Measurements from ENCODE around the gene DHDH. TPM values are rescaled to one million over a fixed set of nuclear protein-coding genes. Genes with fewer than 3 reads are reported as not detected.
A peak's percentile ranks its signal among the peaks of the same experiment; 100 is the strongest.
"Not testable (repeated sequence)": the region's sequence is repeated elsewhere in the genome, so short reads cannot be mapped to it uniquely, and the experiment has no call there.

The DHDH gene
- total RNA-seq, 2 experiments from 2014 or later = not detected

GRCh38 chr19:48887861-48888612, 45.5 kb upstream of the DHDH start:
- Histone ChIP-seq H4K20me1 (ENCODE audit: insufficient read depth, low read length) (no peaks in the 10 kb centered on the region), H3K9me2 (ENCODE audit: insufficient read depth, low read length) (no peaks in the 10 kb centered on the region), H3K4me3 (ENCODE audit: low read depth, low read length, poor library complexity, severe bottlenecking) (no peak overlapping the region), H3K79me2 (ENCODE audit: insufficient read depth, low read depth, low read length) (no peaks in the 10 kb centered on the region), H3K27ac (ENCODE audit: low read depth, low read length, poor library complexity, severe bottlenecking) (no peak overlapping the region), H3K36me3 (ENCODE audit: insufficient read depth, low read length) (no peaks in the 10 kb centered on the region), H2AFZ (ENCODE audit: low read length) (no peak overlapping the region), H3K4me2 (ENCODE audit: low read length) (no peak overlapping the region), H3K4me1 (ENCODE audit: insufficient read depth, low read length, poor library complexity, severe bottlenecking) (peaks cover 44% of the 10 kb centered on the region), H3K9me3 (ENCODE audit: low read length) (no peaks in the 10 kb centered on the region)
- DNase-seq (ENCODE audit: low spot score) = no peak
- intact Hi-C loops (cut with micrococcal nuclease; ENCODE audit: unreplicated experiment) = no loop called here
- POLR2A ChIA-PET = interaction anchor here (0.7 kb wide), 1 partner anchor 92 kb away, joined by 5 read pairs; no protein-coding TSS in a partner anchor
- no peak for TF ChIP-seq EZH2phosphoT487 (IDR thresholded peaks at IDR 0.05; ENCODE audit: borderline replicate concordance, low read depth, low read length)
- no peak for TF ChIP-seq CTCF (conservative IDR thresholded peaks at IDR 0.05; ENCODE audit: low read length)
- BruUV-seq (replicated peaks) = no TSS peak
- CTCF ChIA-PET (ENCODE audit: unreplicated experiment) = no interaction called here

DNA sequence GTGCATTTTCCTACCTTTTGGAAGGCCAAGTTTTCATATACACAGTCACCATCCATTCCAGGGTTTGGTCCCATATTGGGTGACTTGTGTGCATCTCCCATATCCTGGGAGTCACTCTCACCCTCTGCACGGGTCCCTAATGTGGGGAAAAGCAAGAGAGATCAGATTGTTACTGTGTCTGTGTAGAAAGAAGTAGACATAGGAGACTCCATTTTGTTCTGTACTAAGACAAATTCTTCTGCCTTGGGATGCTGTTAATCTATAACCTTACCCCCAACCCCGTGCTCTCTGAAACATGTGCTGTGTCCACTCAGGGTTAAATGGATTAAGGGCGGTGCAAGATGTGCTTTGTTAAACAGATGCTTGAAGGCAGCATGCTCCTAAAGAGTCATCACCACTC, 44.0 kb upstream of the DHDH start:
- CTCF ChIA-PET (ENCODE audit: unreplicated experiment); POLR2A ChIA-PET; H4K20me1 ChIP-seq (ENCODE audit: insufficient read depth, low read length); H3K36me3 ChIP-seq (ENCODE audit: insufficient read depth, low read length); H3K9me3 ChIP-seq (ENCODE audit: low read length); H3K4me2 ChIP-seq (ENCODE audit: low read length); intact Hi-C loops (cut with micrococcal nuclease; ENCODE audit: unreplicated experiment); DNase-seq (ENCODE audit: low spot score); H3K27ac ChIP-seq (ENCODE audit: low read depth, low read length, poor library complexity, severe bottlenecking); BruUV-seq (replicated peaks); H3K4me3 ChIP-seq (ENCODE audit: low read depth, low read length, poor library complexity, severe bottlenecking); H3K79me2 ChIP-seq (ENCODE audit: insufficient read depth, low read depth, low read length); H2AFZ ChIP-seq (ENCODE audit: low read length); H3K9me2 ChIP-seq (ENCODE audit: insufficient read depth, low read length): not testable (repeated sequence)
- peaks cover 44% of the 10 kb centered on the region for H3K4me1 ChIP-seq (ENCODE audit: insufficient read depth, low read length, poor library complexity, severe bottlenecking)

GRCh38 chr19:48890551-48890950, 42.9 kb upstream of the DHDH start:
- Histone ChIP-seq H3K4me3 (ENCODE audit: low read depth, low read length, poor library complexity, severe bottlenecking) (no peak overlapping the region), H3K79me2 (ENCODE audit: insufficient read depth, low read depth, low read length) (no peaks in the 10 kb centered on the region), H3K4me1 (ENCODE audit: insufficient read depth, low read length, poor library complexity, severe bottlenecking) (peaks cover 37% of the 10 kb centered on the region), H3K27ac (ENCODE audit: low read depth, low read length, poor library complexity, severe bottlenecking) (peak overlapping the region; percentile 84), H3K9me3 (ENCODE audit: low read length) (no peaks in the 10 kb centered on the region), H3K9me2 (ENCODE audit: insufficient read depth, low read length) (no peaks in the 10 kb centered on the region), H3K4me2 (ENCODE audit: low read length) (peak overlapping the region; percentile 30), H2AFZ (ENCODE audit: low read length) (no peak overlapping the region), H3K36me3 (ENCODE audit: insufficient read depth, low read length) (no peaks in the 10 kb centered on the region), H4K20me1 (ENCODE audit: insufficient read depth, low read length) (no peaks in the 10 kb centered on the region)
- POLR2A ChIA-PET = interaction anchor here (0.7 kb wide), 1 partner anchor 30 kb away, joined by 3 read pairs; no protein-coding TSS in a partner anchor
- no TSS peak for BruUV-seq (replicated peaks)
- TF ChIP-seq CTCF (conservative IDR thresholded peaks at IDR 0.05; ENCODE audit: low read length) (no peak), EZH2phosphoT487 (IDR thresholded peaks at IDR 0.05; ENCODE audit: borderline replicate concordance, low read depth, low read length) (no peak)
- CTCF ChIA-PET (ENCODE audit: unreplicated experiment) = no interaction called here
- intact Hi-C loops (cut with micrococcal nuclease; ENCODE audit: unreplicated experiment) = no loop called here
- no peak for DNase-seq (ENCODE audit: low spot score)
